ENCODE data around the gene DLEU7.

DNA sequence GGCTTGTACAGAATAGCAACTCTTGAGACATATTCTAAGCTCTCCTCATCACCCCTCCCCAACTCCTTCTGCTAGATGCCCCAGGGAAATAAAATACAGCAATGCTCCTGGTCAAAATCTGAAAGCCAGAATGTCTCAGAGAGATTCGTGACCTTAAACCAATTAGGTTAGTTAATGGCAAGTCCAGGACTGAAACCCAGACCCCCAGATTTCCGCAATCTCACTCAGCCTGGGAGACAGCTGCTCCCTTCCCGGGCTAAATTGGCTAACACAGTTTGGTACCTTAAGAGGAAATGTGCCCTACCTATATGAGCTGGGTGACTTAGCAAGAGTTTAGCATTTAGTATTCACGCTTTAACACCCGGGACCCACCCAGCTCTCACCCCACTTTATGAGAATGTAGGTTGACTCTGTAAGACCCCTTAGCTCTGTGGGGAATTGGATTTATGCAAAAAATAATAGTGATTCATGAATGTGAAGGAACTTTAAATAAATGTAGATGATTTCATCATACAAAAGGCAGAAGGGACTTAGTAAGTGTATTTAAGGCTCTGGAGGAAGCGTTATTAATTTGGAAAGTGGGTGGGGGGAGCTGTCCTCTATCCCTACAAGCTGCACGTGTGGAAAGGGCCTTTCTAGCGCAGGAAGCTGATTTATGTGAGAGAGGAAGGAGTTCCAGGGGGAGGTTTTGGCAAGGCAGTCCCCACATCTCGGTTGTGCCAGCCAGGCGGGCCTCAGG is 1.1 kb downstream of the DLEU7 start:
- TF ChIP-seq, protein P1, sequence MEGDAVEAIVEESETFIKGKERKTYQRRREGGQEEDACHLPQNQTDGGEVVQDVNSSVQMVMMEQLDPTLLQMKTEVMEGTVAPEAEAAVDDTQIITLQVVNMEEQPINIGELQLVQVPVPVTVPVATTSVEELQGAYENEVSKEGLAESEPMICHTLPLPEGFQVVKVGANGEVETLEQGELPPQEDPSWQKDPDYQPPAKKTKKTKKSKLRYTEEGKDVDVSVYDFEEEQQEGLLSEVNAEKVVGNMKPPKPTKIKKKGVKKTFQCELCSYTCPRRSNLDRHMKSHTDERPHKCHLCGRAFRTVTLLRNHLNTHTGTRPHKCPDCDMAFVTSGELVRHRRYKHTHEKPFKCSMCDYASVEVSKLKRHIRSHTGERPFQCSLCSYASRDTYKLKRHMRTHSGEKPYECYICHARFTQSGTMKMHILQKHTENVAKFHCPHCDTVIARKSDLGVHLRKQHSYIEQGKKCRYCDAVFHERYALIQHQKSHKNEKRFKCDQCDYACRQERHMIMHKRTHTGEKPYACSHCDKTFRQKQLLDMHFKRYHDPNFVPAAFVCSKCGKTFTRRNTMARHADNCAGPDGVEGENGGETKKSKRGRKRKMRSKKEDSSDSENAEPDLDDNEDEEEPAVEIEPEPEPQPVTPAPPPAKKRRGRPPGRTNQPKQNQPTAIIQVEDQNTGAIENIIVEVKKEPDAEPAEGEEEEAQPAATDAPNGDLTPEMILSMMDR (IDR thresholded peaks at IDR 0.05; ENCODE audit: control extremely low read depth in 1 of 3, insufficient read depth in 1 of 3, low read depth in 1 of 3, low read length in 3 of 3): no peak
- TF ChIP-seq EZH2 (IDR thresholded peaks at IDR 0.05; ENCODE audit: low read depth, low read length, severe bottlenecking): no peak
- no peak for TF ChIP-seq TCF12 (IDR thresholded peaks at IDR 0.05; ENCODE audit: low read depth, low read length)
- no peak for TF ChIP-seq RAD21 (IDR thresholded peaks at IDR 0.05 in 1 of 2, conservative IDR thresholded peaks at IDR 0.05 in 1 of 2; ENCODE audit: low read depth in 2 of 2, low read length in 2 of 2)
- no peak for TF ChIP-seq POLR2AphosphoS5 (IDR thresholded peaks at IDR 0.05; ENCODE audit: low read depth, low read length)
- no peak for TF ChIP-seq TAF1 (IDR thresholded peaks at IDR 0.05; ENCODE audit: low read depth, low read length)
- no peak for TF ChIP-seq EP300 (IDR thresholded peaks at IDR 0.05; ENCODE audit: borderline replicate concordance in 1 of 2, low read depth in 2 of 2, low read length in 2 of 2)
- no peak for TF ChIP-seq NRF1 (IDR thresholded peaks at IDR 0.05; ENCODE audit: low read depth, low read length)
- no peak for TF ChIP-seq HDAC2 (IDR thresholded peaks at IDR 0.05; ENCODE audit: borderline replicate concordance in 1 of 2, low read depth in 2 of 2, low read length in 2 of 2)

Measured in H1 (cell line).